WI38 (cell line): ENCODE data around the gene PFDN1.

Experiments used
- H3K4me3 ChIP-seq: 2 replicates; pipeline ENCODE4 v1.5.1; 2011; ENCODE audit warnings: low read depth, mild to moderate bottlenecking, control low read depth, low read length
- CTCF ChIP-seq: IDR thresholded peaks from 2 replicates; pipeline ENCODE4 v1.5.1; 2012; ENCODE audit warnings: low read depth, mild to moderate bottlenecking, control low read depth, low read length

The PFDN1 gene

GRCh38 chr5:140266471-140267200 lies 36.3 kb downstream of the PFDN1 start:
- no peak overlapping the region for H3K4me3 ChIP-seq

GRCh38 chr5:140265845-140266244 lies 37.1 kb downstream of the PFDN1 start:
- H3K4me3 ChIP-seq: no peak overlapping the region
- TF ChIP-seq CTCF: no peak

More at GRCh38 chr5:140266471-140267200, 36.3 kb downstream of the PFDN1 start:
- no peak for TF ChIP-seq CTCF

GRCh38 chr5:140262839-140263238 lies 40.1 kb downstream of the PFDN1 start:
- H3K4me3 ChIP-seq: no peak overlapping the region

GRCh38 chr5:140262221-140262620 lies 40.7 kb downstream of the PFDN1 start:
- TF ChIP-seq CTCF: no peak
- H3K4me3 ChIP-seq: no peak overlapping the region

More at GRCh38 chr5:140262839-140263238, 40.1 kb downstream of the PFDN1 start:
- no peak for TF ChIP-seq CTCF

GRCh38 chr5:140261403-140262171 lies 41.3 kb downstream of the PFDN1 start:
- no peak for TF ChIP-seq CTCF
- H3K4me3 ChIP-seq: no peak overlapping the region

GRCh38 chr5:140260089-140260656 lies 42.7 kb downstream of the PFDN1 start:
- TF ChIP-seq CTCF: no peak
- H3K4me3 ChIP-seq: no peak overlapping the region

GRCh38 chr5:140259500-140259899 lies 43.4 kb downstream of the PFDN1 start:
- no peak overlapping the region for H3K4me3 ChIP-seq
- no peak for TF ChIP-seq CTCF
